ENCODE results near the gene C1QL1.

DNA sequence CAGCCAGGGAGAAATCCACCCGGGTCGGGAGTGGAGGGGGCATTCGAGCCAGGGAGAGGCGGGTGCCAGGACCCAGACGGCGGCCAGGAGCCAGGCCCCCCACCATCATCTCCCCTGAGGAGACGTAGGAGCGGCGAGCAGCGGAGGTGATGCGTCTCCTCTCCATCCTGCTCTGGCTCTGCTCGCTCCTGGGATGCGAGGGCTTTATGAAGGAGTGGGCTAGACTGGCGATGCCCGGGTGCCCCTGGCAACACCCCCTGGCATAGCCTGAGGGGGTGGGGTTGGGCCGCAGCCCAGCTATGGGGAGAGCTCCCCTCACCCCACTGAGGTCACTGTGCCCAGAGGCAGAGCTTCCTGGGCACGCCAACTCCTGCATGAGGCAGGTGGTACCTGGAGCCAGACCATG lies 52.8 kb downstream of the C1QL1 start, which contains the start of gene GFAP:
- TF ChIP-seq POLR2A (IDR thresholded peaks at IDR 0.05): no peak
- TF ChIP-seq, protein P1, sequence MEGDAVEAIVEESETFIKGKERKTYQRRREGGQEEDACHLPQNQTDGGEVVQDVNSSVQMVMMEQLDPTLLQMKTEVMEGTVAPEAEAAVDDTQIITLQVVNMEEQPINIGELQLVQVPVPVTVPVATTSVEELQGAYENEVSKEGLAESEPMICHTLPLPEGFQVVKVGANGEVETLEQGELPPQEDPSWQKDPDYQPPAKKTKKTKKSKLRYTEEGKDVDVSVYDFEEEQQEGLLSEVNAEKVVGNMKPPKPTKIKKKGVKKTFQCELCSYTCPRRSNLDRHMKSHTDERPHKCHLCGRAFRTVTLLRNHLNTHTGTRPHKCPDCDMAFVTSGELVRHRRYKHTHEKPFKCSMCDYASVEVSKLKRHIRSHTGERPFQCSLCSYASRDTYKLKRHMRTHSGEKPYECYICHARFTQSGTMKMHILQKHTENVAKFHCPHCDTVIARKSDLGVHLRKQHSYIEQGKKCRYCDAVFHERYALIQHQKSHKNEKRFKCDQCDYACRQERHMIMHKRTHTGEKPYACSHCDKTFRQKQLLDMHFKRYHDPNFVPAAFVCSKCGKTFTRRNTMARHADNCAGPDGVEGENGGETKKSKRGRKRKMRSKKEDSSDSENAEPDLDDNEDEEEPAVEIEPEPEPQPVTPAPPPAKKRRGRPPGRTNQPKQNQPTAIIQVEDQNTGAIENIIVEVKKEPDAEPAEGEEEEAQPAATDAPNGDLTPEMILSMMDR (IDR thresholded peaks at IDR 0.05): no peak
- no peak for TF ChIP-seq EP300 (IDR thresholded peaks at IDR 0.05)

All from ovary (tissue), 3 donors.